Measurements from ENCODE around the gene PPP6R2.
"Not testable (repeated sequence)": the region's sequence is repeated elsewhere in the genome, so short reads cannot be mapped to it uniquely, and the experiment has no call there.

The PPP6R2 gene

DNA sequence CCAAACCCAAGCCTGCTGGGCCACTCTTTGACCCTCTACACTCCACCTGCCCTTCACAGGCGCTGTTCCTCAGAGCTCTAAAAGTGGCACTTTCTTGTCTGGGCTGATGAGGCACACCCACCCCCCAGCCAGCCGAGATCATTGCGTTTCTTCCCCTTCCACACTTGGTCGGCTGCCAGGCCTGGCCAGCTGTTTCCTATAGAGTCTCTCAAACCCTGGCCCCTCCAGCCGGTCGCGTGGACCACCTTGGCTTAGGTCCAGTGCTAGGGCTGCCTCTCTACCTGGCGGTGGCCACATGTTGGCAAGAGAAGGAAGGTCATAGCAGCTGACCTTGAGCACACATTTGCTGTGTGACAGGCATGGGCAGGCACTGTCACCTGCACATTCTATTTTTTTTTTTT lies 60.6 kb downstream of the PPP6R2 start:
- DNase-seq, result no peak

DNA sequence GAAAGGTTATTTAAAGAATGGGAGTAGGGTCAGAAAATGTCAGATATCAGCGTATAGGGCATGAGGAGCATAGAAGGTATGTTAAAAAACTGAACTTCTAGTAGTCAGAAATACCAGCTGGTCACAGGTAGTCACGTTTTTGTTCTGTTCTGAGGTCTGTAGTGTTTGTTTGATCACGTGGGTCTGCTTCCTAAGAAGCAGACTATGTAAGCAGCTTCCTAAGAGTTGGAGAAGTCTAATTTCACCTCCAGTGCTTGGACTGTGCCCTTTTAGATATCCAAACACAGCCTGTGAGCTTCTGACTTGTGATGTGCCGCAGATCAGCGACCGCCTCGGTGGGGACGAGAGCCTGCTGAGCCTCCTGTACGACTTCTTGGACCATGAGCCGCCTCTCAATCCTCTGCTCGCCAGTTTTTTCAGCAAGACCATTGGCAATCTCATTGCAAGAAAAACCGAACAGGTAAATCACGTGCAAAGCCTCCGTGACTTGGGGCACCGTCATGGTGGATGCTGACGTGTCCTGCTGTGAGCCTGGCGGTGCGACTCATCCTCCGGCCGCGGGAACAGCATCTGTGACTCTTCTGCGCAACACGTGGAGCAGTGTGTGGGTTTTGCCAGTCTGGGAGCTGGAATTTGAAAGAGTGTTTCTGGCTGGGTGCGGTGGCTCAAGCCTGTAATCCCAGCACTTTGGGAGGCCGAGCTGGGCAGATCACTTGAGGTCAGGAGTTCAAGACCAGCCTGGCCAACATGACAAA lies 63.5 kb downstream of the PPP6R2 start:
- no peak for DNase-seq

DNA sequence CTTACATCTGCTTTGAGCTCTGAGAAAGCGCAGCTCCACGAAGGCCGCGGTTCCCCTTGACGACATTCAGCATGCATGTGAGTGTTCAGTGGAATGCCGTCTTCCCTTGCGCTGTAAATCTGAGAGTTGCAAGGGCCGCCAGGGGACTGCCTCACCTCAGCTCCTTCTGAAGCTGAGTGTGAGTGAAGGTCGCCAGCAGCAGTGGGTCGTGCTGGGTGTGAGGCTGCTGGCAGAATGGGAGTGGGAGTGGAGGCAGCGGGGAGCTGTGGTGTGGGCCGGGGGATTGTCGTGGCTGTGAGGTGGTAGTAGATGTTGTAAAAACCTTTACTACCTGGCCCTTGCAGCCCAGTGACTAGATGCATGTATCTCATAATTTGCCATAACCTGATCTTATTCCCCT lies 65.2 kb downstream of the PPP6R2 start:
- DNase-seq, result no peak

DNA sequence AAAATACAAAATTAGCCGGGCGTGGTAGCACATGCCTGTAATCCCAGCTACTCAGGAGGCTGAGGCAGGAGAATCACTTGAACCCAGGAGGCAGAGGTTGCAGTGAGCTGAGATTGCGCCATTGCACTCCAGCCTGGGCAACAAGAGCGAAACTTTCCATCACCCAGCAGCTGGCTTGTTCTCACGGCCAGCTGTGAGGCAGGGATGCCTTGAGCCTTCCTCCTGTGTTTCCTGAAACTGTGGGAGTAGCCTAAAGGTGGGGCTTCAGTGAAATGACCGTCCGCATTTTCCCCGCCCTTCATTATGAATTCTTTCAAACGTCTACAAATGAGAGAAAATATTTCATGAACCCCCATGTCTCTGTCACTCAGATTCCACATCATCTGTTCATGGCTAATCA lies 65.8 kb downstream of the PPP6R2 start:
- DNase-seq, result not testable (repeated sequence)

DNA sequence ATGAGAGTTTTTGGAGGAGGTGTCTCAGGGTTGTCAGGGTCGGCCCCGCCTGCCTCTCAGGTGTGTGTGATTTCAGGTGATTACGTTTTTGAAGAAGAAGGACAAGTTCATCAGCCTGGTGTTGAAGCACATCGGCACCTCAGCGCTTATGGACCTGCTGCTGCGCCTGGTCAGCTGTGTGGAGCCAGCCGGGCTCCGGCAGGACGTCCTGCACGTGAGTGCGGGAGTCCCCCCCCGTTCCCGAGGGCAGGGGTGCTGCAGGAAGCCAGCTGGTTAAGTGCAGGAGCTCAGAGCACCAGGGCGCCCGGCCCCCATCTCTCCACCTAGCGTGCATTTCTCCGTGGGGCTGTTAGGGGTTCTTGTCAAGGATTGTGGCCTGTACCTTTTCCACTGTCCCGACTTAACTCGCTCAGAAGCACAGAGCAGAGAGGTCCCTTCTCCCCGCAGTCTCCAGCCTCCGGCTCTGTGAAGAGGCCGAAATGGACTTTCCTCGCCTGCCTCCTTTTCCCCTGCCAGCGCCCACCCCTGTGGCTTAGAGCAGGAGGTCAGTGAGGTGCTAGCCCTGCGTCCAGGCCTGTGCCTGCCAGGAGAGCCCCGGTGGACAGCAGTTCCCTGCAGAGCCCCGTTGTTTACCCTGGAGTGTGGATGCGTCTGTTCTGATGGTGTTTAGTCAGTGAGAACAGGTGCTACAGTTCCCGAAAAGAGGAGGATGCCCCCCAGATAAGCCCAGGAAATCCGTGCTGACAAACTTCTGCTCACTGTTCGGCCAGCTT lies 71.5 kb downstream of the PPP6R2 start:
- DNase-seq, result no peak

DNA sequence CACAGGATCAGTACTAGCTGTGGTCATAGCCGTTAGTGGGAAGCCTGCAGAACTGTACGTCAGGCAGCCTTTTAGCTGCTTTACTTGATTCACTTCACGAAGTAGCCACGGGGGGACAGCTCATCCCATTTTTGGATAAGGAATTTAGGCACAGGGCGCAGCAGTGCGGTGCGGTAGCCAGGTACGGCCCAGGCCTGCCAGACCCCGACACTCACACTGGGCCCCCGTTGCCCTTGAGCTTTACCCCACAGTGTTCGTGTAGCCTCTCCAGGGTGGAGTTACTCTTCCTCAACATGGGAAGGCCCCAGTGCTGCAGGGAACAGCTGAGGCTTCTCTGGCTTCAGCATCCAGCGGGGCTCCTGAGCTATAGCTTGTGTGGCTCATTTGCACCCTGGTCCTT lies 72.3 kb downstream of the PPP6R2 start:
- DNase-seq, result no peak

DNA sequence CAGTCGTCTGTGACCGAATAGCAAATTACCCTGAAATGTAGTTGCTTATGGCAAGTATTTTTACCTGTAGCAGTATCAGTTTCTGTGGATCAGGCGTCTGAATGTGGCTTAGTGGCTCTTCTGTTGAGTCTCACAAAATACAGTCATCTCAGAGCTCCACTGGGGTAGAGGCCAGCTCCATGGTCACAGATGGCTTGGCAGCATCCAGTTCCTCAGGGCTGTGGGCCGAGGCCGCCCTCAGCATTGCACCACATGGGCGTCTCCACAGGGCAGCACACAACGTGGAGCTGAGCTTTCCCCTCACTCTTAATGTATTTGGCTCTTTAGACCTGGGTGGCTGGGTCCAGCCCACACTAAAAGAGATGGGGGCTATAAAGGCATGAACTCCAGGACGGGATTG lies 73.9 kb downstream of the PPP6R2 start:
- DNase-seq, result no peak

DNA sequence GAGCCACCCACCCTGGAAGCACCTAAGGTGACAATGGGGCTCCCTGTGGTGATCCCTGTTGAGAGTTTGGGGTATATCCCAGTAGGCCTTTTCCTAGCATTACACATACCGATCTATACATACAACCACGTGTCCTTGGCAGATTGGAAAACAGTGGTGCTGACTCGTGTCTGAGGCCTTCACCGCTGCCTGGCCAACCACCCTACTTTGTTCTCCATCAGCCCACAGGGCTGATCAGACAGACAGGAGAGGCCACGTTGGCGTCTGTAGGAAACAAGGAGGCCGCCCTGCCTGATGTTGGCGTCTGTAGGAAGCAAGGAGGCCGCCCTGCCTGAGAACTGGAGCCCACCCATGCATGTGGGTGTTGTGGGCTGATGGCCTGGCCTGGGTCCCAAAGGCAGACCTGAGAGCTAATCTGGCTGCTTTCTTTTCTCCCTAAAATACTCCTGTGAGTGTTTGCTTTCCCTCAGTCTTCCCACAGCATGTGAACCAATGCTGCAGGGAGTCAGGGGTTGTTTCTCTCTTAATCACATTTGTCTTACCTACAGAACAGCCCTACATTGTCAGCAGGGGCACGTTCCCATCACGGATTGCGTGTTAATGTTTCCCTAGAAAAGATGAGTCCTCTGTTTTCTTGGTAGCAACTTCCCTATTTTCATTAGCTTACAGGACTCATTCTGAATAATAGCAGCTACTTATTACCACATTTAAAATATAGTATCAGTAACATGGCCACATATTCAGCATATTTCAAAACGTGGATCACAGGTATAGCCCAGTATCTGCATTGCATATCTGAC lies 74.5 kb downstream of the PPP6R2 start:
- DNase-seq, result no peak

DNA sequence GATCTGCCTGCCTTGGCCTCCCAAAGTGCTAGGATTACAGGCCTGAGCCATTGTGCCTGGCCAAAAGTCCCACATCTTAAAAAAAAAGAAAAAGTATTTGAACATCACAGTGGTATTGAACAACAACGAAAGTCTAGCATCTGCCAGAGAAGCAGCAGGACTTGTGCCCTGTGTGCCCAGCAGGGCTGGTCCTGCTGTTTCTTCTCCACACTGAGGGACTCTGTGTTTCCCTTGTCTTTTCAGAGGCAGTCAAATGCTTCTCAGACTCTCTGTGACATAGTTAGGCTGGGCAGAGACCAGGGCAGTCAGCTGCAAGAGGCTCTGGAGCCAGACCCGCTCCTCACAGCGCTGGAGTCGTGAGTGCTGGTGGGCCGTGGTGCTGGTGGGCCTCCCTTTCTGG lies 75.5 kb downstream of the PPP6R2 start:
- no peak for DNase-seq

DNA sequence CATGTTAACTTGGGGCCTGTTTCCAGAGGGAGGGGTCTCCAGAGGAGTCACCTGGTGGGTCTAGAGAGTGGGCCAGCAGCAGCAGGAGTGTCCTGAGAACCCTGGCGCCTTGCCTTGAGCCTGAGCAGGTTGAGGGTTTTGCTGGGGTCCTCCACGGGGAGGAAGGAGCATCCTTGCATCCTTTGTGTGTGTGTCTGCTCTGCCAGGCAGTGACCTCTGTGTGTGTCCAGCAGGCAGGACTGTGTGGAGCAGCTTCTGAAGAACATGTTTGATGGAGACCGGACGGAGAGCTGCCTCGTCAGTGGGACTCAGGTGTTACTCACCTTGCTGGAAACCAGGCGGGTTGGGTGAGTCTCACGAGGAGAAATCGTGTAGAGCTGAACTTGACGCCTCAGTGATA lies 76.0 kb downstream of the PPP6R2 start:
- no peak for DNase-seq

DNA sequence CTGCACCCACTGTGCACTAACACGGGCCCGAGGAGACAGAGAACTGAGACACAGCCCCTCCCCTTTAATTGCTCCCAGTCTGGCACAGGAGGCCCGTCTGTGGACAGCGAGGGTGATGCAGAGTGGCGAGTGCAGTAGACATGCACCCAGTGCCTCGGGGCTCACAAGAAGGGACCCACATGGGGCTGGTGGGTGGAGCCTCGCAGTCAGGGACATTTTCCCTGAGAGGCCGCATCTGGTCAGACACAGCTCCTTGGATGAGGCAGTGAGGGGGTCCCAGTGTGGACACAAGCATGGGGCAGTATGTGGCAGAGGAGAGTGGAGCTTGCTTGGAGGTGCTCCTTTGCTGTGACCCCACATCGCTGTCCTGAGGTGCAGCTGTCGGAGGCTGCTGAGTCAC lies 76.9 kb downstream of the PPP6R2 start:
- DNase-seq, result no peak

DNA sequence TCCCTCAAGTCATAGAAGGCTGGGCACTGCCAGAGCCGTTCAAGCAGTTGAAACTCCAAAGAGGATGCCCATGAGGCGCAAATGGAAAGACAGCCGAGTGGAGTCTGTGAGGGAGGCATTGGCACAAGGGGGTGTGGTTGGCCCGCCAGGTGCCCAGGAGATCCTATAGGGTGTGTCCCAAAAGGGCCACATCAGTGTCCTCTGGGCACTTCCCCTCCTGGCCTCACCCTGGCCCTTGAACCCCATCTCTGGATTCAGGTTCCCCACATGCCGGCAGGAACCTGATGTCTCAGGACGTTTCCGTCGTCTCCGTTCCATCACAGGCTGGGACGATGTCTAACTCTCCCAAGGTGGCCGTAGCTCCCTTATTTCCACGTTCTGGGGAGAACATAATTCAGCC lies 77.5 kb downstream of the PPP6R2 start:
- no peak for DNase-seq

DNA sequence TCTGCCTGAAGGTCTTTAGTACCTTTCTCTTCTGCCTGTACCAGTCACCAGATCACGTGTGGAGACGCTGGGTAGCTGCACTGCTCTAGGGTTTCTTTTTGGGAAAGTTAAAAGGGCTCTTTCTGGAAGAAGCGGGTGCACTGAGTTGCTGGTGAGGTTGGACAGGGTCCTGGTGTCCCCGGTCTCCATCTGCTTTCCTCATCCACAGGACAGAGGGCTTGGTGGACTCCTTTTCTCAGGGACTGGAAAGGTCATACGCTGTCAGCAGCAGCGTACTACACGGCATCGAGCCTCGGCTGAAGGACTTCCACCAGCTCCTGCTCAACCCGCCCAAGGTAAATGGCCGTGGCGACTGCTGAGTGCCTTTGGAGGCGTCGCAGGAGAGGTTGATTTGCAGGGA lies 78.9 kb downstream of the PPP6R2 start:
- no peak for DNase-seq

DNA sequence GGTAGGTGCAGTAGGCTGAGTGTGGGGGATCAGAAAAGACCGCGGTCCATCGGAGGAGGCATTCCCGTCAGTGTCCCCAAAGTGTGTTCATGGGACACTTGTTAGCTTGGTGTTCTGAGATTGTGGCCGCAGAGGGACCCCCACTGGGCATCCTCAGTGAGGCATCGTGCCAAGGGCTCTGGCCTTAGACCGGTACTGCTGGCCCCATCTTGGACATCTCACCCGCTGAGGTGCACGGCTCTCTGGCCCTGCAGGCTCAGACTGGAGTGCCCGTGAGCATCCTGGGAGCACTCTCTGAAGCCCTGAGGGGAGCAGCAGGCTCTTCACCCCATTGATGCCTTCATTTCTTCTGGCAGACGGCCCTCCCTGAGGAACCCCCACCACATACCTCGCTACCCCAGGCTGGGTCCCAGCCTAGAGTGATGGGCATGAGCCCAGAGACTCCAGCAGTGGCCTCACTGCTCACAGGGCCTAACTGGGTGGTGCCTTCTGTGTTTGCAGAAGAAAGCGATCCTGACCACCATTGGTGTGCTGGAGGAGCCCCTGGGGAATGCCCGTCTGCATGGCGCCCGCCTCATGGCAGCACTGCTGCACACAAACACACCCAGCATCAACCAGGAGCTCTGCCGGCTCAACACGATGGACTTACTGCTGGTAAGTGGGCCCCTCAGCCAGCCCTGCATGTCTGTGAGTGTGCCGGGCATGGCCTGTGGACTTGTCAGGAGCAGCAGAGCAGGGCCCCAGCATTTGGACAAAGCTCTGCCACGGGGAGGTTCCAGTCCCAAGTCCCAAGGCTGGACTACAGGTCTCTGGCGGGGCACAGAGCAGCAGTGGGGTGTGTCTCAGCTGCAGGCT lies 80.1 kb downstream of the PPP6R2 start:
- DNase-seq, result no peak

DNA sequence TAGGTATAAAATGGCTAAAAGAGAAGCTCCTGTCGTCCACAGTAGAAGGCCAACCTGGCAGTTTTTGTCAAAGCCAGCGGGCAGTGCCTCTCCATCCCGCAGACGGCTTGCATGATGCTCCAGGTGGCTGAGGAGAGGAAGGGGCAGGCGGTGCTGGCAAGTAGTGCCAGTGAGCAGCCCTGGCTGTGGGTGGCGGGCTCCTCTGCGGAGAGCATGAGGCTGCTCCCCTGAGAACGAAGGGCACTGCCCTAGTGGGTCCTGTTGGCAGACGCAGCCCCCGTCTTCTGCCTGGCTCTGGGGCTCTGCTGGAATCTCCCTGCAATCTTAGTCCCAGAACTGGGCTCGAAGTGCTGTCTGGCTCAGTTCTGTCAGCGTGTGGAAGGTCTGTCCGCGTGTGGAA lies 80.8 kb downstream of the PPP6R2 start:
- DNase-seq, result no peak

DNA sequence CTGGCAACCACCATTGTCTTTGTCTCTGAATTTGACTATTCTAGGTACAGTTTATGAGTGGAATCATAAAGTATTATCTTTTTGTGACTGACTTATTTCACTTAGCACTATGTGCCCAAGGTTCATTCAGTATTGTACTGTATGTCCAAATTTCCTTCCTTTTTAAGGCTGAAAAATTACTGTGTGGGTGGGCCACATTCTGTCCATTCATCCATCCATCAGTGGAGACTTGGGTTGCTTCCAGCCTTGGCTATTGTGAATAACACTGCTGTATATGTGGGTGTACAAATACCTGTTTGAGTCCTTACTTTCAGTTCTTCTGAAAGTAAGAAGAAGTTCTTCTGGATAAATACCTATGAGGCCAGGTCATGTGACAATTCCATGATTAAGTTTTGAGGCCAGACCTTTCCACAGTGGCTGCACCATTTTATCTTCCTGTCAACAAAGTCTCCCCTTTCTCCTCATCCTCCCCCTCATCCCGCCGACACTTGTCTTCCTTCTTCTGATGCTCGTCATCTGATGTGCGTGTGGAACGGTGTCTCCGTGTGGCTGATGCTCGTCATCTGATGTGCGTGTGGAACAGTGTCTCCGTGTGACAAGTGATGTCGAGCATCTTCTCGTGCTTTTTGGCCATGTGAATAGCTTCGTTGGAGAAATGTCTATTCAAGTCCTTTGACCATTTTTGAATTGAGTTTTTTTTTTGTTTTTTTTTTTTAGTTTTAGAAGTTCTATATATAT lies 82.2 kb downstream of the PPP6R2 start:
- no peak for DNase-seq

DNA sequence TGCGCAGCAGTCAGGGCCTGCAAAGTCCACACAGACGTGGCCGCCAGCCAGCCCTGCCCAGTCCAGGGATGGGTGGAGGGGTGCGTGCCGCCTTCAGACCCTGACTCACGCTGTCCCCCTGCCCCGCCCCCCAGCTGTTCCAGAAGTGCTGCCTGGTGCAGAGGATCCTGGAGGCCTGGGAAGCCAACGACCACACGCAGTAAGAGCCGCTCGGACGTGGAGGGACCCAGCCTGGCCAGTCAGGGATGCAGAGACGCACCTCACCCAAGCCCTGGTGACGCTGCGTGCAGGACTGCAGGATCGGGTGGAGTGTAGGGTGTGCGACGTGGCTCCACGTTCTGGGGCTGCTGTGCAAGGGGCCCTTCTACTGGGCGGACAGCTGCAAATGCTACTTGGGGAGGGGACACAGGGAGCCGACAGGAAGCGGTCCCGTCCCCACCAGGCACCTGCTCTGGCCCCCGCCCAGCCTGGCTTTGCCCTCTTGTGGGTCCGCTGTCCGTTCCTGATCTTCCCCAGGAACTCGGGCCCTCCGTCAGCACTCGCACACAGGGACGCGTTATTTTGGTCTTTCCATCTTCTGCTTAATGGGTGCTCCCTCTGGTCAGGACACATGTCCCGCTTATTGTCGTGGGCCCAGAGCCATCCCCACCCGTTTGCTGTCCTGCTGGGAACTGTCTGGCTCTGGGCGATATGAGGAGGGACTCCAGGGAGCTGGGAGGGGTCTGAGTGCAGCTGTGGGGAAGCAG lies 89.2 kb downstream of the PPP6R2 start:
- DNase-seq, result no peak

DNA sequence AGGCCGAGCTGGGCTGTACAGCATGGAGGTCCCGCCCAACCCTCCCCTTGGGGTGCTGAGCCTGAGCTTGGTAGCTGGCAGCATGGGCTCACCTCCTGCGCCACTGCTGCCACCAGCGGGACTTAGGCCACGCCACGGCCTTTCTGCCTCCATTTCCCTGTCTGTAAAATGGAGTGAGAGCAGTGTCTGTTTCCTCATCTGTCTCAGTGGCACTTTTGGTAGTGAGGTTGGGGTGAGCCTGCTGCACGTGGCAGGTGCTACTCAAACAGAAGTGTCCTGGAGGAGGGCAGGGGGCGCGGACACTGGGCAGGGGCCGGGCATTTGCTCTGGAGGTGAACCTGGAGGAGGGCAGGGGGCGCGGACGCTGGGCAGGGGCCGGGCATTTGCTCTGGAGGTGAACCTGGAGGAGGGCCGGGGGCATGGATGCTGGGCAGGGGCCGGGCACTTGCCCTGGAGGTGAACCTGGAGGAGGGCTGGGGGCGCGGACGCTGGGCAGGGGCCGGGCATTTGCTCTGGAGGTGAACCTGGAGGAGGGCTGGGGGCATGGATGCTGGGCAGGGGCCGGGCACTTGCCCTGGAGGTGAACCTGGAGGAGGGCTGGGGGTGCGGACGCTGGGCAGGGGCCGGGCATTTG lies 89.9 kb downstream of the PPP6R2 start:
- DNase-seq, result not testable (repeated sequence)

DNA sequence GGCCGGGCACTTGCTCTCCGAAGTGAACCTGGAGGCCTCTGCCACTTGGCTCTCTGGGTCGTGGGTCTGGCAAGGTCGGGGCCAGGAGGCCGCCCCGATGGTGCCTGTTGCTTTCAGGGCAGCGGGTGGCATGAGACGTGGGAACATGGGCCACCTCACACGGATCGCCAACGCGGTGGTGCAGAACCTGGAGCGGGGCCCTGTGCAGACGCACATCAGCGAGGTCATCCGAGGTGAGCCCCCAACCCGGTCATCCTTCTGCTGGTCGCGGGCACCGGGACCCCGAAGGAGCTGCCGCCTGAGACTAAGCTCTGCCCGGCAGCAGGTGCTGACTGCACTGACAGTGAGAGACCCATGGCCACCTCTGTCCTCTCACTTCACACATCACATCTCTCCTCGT lies 91.7 kb downstream of the PPP6R2 start:
- DNase-seq, result no peak

DNA sequence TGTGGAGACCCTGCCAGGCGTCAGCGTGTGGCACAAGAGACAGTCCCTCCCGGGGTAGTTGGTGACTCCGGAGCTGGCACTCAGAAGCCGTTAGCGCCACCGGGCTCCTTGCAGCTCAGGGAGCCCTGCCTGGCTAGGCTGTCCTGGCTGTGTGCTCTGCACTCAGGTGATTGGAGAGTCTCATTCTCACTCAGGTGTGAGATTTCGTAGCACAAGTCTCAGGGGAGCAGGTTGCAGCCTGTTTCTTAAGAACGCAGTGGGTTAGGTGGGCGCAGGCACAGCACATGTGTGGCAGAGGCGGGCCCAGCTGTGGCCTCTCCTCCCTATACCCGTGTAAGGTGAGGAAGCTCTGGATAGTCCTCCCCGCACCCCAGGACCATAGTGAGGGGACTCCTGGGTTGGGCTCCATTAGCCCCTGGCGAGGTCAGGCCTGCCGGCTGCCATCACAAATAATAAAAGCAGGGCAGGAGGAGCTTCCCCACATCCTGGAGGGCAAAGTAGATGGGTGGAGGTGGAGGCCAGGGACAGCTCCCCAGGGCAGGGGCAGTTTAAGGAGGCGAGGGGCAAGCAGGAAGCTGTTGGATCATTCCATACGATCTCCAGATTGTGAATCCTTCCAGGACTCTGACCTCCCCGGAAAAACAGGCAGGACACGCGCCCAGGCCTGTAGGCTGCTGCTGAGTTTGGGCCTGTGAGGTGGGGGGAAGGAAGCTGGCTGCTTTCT lies 92.3 kb downstream of the PPP6R2 start:
- DNase-seq, result no peak
